GM21529 (cell line): ENCODE measurements around the gene SLC28A1.
"Not testable (repeated sequence)": the region's sequence is repeated elsewhere in the genome, so short reads cannot be mapped to it uniquely, and the experiment has no call there.

ENCODE experiments used
- ATAC-seq: cut with Tn5 transposase; IDR thresholded peaks from one replicate; pipeline ENCODE4 v1.9.1; 2021; ENCODE audit not compliant: unreplicated experiment

SLC28A1 gene

DNA sequence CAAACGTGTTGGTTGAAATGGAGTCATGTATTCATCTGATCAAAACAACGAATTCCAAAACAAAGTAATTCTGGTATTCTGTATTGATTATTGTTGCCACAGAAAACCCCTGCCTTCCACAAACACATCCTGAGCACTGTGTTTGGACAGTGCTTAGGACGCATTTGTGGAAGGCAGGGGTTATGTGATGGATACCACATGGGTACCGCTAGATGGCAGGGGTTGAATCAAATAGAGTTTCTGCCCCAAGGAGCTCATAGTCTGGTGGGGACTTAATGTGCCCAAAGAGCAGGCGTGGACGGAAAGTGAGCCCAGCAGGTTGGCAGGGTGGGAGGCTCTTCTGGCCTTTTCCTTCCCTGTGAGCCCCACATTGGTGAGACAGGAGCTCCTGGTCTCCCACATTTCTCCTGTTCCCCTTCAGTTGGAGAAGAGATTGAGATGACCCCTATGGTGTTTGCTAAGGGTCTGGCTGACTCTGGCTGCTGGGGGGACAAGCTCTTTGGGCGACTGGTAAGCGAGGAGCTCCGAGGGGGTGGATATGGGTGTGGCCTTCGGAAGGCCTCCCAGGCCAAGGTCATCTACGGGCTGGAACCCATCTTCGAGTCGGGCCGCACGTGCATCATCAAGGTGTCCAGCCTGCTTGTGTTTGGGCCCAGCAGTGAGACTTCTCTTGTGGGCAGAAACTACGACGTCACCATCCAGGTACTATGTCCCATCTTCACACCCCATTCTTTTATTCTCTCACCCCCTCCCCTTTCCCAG is 22.1 kb upstream of the SLC28A1 start:
- no peak for ATAC-seq

DNA sequence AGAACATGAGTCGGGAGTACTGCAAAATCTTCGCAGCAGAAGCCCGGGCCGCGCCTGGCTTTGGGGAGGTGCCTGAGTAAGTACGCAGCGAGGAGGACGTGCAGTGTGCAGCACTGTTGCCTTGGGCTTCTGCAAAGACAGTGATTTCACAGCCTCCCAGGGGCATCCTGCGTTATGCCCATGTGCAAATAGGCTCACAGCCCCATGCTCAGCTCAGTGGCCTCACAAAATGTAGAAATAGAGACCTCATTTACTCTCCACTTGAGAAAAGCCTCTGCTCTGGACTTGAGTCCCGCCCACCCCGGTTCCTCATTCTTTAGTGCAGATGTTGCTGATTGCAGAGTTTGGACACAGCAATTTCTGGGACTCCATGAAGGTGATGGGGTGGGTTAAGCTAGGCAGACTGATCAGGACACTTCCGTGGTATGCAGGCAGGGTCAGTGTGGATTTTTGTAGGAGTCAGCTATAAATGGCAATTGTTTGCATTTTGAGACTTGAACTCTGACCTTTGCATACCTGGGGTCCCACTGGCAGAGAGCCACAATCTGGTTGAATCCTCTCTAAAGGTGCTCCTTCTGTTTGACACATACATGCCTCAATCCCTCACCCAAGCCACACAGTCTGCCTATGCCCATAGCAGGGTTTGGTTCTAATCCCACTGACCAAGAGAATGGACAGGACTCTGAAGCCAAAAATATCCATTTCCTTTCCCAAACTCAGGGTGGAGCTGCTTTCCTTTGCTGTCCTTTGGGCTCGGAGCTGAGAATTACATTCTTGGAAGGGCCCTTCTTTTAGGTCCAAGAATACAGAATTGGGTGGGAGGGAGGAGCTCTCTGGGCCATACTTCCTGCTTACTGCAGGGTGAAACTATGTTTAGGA is 20.7 kb upstream of the SLC28A1 start:
- no peak for ATAC-seq

DNA sequence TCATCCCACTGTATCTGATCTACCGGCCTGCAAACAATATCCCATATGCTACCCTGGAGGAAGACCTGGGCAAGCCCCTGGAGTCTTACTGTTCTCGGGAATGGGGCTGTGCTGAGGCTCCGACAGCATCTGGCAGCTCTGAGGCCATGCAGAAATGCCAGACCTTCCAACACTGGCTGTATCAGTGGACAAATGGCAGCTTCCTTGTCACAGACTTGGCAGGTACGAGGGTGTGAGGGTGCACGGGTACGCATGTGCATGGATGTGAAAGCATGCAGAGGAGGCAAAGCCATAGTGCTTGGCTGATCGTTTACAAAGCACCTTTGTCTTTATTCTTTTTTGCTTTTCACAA is 20.0 kb upstream of the SLC28A1 start:
- no peak for ATAC-seq

DNA sequence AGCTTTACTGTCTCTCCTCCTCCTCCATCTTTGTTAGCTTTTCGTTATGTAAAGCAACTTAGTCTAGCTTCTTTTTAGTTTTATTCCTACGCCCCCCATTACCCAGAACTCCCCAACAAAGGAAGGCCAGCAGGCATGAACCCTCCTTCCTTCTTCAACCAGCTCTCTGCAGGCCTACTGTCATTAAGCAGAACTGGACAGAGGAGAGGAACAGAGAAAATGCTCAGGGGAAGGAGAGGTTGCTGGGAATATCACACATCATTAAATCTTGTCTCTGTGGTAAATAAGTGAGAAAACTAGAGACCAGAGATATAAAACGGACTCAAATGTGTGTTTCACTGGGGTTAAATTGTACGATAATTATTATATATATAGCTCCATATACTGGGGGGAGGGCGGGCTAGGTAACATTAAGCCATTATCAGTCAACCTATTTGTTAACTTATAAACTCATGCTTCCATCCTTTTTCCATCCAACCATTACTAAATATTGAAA is 19.3 kb upstream of the SLC28A1 start:
- ATAC-seq = no peak

DNA sequence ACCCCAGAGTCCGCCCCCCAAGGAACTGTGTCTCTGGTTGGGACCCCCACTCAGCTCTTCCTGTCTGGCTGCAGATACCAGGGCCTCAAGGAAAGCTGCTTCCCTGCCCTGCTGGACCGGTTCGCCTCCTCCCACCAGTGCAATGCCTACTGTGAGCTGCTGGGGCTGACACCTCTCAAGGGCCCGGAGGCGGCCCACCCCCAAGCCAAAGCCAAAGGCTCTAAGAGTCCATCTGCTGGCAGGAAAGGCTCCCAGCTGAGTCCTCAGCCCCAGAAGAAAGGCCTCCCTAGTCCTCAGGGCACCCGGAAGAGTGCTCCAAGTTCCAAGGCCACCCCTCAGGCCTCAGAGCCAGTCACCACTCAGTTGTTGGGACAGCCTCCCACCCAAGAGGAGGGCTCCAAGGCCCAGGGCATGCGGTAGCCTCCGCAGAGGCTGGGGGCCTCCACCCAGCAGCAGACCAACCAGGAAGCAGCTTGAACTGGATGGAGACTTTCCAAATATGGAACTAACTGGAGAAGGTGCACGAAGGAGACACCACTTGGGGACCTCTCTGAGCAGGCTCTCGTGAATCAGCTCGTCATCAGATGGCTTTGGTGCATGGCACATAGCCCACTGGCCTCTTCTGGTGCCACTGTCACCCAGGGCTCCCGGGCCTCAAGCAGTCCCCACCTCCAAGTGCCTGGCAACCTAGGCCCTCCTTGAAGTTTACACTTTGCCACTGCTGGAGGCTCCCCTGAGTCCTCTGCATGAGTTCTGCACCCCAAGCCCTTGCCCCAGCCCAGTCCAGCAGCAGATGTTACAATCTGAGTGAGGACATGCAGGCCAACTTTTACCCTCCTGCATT is 16.2 kb upstream of the SLC28A1 start:
- no peak for ATAC-seq

DNA sequence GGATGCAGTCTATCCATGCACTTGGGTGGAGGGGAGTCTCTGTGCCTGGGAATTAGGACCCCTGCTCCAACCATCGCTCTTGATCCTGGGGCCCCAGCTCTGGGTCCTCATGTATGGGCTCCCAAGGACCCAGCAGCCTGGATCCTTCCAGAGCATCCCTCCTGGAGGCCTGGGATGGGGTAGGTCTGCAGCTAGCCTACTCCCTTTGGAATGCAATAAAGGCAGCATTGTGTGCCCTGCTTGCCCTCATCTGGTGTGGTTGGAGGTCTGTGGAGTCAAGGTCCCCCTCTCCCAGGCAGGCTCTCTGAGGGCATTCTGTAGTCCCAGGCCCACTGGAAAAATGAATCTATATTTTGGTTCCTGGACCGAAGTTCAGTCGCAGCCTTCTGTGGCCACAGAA is 15.0 kb upstream of the SLC28A1 start:
- ATAC-seq = no peak

DNA sequence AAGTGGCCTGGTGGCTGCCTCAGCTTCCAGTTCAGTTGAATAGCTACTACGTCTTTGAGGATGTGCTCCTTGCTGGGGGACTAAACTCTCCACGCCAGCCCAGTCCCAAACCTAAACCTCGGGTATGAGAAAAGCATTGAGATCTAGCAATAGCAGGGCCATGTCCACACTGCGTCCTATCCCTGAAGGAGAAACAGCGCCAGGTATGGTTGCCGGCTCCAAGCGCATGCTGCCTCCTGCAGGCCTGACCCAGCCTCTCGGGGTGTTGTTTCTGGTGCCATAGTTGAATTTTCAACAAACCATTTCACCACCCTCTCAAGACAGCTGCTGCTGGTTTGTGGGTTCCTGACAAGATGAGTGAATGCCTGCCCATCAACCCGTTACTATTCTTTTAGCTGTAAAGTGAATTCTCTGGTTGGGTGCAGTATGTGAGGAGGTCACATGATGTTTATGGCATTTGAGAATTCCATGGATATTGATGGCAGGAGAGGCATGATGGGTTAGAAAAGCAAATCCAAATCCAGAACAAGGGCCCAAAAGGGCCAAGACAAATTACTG is 13.0 kb upstream of the SLC28A1 start:
- ATAC-seq = no peak

DNA sequence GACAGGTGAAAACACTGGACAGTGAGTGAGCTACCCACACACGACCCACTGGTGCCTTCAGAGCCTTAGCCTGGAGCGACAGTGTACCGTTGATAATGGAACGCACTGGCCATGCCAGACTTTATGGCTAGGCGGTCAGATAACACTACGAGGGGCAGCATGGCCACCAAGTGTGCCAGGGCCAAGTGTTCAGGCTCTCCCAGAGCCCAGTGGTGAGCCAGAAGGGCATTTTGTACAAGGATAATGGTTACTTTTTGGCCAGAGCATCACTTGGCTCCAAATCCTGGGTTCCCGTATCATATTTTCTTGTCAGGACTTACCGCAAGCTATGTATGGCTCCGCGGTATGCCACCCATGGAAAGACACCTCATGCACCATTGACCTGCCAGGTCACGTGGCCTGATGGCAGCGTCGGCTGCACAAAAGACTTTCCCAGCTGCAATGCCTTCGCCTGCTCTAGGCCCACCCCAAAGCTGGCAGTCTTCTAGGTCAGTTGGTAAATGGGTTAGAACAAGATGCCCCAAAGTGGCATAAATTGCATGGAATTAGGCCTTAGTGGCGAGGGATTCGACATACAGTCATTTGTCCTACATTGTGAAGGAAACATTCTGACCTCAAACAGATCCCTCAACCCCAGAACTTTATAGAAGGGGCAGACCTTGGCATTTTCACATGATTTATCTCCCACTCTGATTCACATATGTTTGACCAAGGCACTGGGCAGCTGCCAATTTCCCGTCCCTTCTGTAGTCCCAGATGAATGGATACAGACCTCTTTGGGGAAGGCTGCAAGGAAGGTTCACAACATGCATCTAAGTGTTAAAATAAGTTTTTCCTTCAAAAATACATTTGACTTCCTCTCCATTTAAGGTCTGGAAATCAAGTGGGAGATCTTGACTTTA is 12.2 kb upstream of the SLC28A1 start:
- no peak for ATAC-seq

DNA sequence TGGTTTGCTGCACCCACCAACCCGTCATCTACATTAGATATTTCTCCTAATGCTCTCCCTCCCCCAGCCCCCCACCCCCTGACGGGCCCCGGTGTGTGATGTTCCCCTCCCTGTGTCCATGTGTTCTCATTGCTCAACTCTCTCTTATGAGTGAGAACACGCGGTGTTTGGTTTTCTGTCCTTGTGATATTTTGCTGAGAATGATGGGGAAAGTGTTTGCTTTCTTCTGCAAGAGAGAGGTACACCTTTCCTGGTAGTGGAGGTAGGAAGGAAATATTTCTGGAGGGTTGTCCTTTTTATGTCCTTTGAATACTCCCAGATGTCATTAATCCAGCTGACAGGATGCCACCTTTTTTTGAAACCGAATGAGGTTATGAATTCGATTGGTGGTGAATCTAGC is 10.5 kb upstream of the SLC28A1 start:
- no peak for ATAC-seq

DNA sequence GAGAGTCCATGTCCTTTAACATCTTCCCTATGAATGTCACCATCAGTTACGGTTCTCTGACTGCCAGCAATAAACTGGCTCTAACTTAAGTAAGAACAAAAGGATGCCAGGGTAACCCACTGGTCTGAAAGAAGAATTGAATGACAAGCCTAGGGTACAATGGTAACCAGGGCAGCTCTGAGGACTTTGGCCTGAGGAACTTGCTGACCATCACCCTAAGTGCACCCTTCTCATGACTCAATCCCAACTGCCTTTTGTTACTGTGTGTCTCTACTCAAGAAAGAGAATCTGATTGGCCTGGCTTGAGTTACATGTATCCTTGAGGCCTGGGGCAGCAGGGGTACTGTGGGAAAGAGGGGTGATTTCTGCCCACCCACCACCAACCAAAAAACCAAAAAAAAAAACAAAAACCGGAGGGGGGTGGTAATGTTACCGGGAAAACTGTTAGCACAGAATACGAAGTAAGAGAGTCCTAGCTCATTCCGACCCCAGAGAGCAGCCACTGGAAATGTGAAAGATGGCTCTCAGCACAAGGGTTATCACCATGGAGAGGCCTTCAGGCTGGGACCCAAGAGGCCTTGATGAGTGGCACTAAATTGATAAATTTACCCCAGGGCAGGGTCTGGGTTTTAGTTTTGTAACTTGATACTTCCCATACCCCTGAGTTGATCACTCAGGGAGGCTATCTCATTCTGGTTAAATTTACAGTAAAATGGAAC is 9.3 kb upstream of the SLC28A1 start:
- ATAC-seq = no peak

DNA sequence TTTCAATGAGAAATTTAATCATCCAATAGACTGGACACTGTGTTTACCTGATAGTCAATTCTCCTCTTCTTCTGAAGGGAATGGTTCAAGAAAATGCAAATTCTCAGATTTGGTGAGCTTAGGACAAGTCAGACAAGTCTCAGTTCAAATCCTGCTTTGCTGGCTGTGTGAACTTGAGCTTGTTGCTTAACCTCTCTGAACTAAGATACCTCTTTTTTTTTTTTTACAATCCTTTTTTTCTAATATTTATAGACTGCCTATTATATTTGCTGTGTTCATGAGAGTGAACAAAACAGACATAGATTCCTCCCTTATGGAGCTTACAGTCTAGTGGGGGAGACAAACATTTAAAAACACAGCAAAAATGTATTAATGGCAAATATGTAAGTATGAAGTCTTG is 8.2 kb upstream of the SLC28A1 start:
- no peak for ATAC-seq

DNA sequence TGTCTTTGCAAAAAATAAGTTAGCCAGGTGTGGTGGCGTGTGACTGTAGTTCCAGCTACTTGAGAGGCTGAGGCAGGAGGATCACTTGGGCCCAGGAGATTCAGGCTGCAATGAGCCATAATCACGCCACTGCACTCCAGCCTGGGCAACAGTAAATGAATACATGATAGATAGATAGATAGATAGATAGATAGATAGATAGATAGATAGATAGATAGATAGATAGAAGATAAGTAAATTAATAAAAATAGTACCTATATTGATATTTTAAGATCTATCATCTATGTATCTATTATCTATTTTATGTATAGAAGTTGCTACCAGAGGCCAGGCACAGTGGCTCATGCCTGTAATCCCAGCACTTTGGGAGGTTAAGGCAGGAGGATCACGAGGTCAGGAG is 6.8 kb upstream of the SLC28A1 start:
- not testable (repeated sequence) for ATAC-seq

DNA sequence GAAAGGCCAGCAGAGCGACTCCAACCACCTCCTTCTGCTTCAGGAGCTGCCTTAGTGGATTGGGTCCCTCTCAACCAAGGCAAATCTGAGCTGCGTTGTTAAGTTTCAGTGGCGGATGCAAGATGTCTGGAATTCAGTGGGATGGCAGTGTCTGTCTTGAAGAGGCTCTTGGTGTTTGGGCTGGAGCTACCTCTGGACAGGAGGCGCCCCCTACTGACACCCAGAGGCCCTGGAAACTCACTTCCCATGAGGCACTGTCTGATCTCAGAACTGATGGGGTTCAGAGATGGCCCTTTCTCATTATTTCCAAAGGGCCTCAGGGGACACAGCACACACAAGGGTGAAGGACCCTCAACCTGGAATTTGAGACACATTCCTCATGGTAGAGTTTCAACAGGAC is 6.0 kb upstream of the SLC28A1 start:
- no peak for ATAC-seq

DNA sequence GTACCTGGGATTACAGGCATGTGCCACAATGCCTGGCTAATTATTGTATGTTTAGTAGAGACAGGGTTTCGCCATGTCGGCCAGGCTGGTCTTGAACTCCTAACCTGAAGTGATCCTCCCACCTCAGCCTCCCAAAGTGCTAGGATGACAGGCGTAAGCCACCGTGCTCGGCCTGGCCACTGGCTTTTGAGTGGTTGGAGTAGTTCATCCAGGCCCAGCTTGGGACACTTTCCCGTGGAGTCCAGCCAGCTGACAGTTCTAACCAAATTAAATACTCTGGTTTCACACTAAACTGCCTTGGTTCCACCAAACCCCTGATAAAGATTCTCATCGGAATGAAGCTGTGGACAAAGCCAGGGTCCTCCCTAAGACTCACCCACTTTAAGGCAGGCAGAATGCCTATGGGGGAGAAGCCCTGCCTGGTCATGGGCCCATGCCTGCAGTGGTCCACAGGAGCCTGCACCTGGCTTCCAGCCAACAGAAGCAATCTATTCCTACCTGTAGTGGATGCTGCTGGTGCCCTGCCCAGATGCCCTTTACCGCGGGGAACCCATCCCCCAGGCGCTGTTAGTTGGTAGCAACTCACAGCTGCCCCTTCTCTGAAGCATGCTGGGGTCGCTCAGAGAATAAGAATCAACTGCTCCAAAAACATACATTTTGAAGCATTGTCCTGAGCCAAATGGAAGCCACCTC is 5.2 kb upstream of the SLC28A1 start:
- no peak for ATAC-seq

DNA sequence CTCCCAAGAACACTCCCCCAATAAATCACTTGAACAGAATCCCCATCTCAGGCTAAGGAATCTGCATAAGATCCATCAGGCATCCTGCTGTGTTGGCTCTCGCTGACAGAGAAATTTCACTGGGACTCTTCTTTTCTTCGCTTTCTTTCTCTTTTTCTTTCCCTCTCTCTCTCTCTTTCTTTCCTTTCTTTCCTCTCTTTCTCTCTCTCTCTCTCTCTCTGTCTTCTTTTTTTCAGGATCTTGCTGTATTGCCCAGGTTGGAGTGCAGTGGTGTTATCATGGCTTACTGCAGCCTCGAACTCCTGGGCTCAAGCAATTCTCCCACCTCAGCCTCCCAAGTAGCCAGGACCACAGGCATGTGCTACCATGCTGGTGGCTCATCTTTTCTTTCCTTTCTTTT is 4.5 kb upstream of the SLC28A1 start:
- ATAC-seq = no peak

DNA sequence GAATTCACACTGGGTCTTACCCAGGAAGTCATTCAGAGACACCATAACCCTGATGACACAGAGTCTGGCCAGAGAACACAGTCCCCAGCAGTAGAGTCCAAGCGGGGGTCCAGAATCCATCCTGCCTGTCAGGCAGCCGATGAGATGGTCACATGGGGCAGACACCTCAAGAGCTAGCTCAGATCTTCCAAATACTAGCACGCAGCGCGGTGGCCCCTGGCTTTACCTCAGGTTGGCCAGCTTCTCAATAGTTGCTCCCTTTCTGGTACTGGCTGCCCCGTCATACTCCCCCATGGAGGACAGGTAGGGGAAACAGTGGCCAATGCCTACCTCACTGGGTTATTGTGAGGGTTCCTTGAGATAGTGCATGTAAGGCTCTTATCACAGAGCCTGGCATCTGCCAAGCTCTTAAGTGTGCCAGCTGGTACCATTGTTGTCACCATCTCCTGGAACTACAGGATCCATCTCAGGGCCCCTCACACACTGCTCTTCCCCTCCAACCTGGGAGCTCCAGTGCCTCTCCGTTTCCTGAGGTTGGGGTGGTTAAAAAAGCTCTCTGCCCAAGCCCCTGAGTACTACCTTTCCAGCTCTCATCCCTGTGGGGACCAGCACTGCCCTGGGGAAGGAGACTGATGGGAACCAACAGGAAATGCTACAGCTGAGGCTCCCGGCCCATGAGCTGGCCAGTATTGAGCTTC is 3.5 kb upstream of the SLC28A1 start:
- no peak for ATAC-seq

DNA sequence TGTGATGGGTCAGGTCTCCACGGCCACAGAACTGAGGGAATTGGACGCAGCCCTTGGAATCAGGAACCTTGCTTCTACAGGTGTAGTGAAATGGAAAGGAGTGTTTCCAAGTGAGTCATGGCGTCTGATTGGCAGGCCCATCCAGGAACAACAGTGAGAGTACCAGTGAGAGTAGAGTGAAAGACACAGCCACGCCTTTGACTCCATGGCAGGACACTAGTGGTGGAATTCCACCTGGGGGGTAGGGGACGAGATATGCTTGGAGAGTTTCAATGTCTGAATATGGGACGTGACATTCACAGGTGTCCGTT is 3.0 kb upstream of the SLC28A1 start:
- ATAC-seq = no peak

DNA sequence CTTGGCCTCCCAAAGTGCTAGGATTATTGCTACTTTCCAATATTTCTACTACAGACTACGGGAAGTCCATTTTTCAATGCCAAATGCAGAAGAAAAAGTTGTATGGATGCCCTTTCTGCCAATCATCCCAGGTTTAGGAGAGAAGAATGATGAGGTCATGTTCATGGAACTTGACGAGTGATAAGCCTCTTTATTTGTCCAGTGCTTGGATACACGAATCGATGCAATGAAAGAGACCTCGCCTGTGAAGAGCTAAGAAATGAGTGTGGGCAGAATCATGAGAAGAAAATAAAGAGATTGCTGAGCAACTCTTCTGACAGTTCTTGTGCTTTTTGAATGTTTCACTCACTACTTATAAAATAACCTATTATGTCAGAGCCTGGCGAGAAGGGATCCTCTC is 996 bp upstream of the SLC28A1 start:
- no peak for ATAC-seq
